ENCODE data around the gene SCYL2. TPM values are rescaled to one million over a fixed set of nuclear protein-coding genes. Genes with fewer than 3 reads are reported as not detected.
"Not testable (repeated sequence)": the region's sequence is repeated elsewhere in the genome, so short reads cannot be mapped to it uniquely, and the experiment has no call there.

The SCYL2 gene
- total RNA-seq, 1 donor: 76.0 TPM

DNA sequence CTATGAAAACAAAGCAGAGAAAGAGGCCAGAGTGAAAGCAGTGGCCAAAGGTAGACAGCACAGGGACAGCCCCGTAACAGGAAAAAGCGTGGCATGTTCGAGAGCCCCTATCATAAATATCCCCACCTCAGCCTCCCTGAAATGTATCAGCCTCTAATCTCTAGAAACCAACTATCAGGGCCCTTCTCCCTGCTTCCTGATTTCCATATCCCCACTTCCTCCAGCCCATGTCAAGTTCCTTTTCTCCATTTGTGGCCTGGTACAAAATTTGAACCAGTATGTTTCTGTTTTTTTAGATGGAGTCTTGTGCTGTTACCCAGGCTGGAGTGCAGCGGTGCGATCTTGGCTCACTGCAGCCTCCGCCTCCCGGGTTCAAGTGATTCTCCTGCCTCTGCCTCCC is 17.0 kb upstream of the SCYL2 start:
- TF ChIP-seq, protein P1, sequence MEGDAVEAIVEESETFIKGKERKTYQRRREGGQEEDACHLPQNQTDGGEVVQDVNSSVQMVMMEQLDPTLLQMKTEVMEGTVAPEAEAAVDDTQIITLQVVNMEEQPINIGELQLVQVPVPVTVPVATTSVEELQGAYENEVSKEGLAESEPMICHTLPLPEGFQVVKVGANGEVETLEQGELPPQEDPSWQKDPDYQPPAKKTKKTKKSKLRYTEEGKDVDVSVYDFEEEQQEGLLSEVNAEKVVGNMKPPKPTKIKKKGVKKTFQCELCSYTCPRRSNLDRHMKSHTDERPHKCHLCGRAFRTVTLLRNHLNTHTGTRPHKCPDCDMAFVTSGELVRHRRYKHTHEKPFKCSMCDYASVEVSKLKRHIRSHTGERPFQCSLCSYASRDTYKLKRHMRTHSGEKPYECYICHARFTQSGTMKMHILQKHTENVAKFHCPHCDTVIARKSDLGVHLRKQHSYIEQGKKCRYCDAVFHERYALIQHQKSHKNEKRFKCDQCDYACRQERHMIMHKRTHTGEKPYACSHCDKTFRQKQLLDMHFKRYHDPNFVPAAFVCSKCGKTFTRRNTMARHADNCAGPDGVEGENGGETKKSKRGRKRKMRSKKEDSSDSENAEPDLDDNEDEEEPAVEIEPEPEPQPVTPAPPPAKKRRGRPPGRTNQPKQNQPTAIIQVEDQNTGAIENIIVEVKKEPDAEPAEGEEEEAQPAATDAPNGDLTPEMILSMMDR (IDR thresholded peaks at IDR 0.05; ENCODE audit: insufficient read depth, low read depth, low read length): no peak
- no peak for DNase-seq (ENCODE audit: low read depth)
- no peak overlapping the region for H3K4me3 ChIP-seq (ENCODE audit: low read depth, low read length)

- TF ChIP-seq, protein P1 (IDR thresholded peaks at IDR 0.05; ENCODE audit: insufficient read depth, low read depth, low read length): no peak
- no peak for DNase-seq (ENCODE audit: low read depth)
- no peak overlapping the region for H3K4me3 ChIP-seq (ENCODE audit: low read depth, low read length)
Measured at GRCh38 chr12:100251917-100252316, 15.1 kb upstream of the SCYL2 start.

- TF ChIP-seq, protein P1 (IDR thresholded peaks at IDR 0.05; ENCODE audit: insufficient read depth, low read depth, low read length): no peak
- no peak overlapping the region for H3K4me3 ChIP-seq (ENCODE audit: low read depth, low read length)
- no peak for DNase-seq (ENCODE audit: low read depth)
Measured at GRCh38 chr12:100253437-100253836, 13.5 kb upstream of the SCYL2 start.

DNA sequence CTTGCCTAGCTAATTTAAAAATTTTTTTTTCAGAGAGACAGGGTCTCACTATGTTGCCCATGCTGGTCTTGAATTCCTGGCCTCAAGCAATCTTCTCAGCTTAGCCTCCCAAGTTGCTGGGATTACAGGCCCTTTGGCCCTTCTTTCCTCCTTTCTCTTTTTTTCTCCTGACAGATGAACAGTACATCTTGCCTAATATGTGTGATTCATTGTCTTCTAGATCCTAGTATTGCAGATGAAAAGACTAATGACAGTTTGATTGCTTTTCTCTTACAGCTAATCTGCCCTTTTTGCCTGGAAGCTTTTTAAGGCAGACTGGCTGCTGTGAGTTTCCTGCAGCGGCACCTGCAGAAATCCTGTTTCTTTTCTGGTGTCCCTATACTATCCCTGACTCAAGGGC is 12.1 kb upstream of the SCYL2 start:
- TF ChIP-seq, protein P1 (IDR thresholded peaks at IDR 0.05; ENCODE audit: insufficient read depth, low read depth, low read length): no peak
- DNase-seq (ENCODE audit: low read depth): peak; percentile 30
- no peak overlapping the region for H3K4me3 ChIP-seq (ENCODE audit: low read depth, low read length)

DNA sequence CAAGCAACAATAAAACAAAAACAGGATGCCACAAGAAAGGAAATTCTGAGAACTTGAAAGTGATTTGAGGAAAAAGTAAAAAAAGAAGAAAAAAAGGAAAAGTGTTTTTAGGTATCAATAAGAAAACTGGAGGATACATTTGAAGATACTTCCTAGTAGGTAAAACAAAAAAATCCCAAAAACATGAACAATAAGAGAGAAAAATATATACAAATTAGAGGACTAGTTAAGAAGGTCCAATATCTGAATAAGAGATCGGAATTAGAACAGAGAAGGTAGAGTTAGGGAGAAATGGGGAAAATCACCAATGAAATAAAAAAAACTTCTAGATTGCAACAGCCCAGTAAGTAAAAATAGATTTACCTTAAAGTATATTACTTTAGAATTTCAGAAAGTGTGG is 8.8 kb upstream of the SCYL2 start:
- H3K4me3 ChIP-seq (ENCODE audit: low read depth, low read length): no peak overlapping the region
- TF ChIP-seq, protein P1 (IDR thresholded peaks at IDR 0.05; ENCODE audit: insufficient read depth, low read depth, low read length): no peak
- DNase-seq (ENCODE audit: low read depth): no peak

GRCh38 chr12:100263131-100263530 is 3.8 kb upstream of the SCYL2 start:
- no peak for DNase-seq (ENCODE audit: low read depth)
- TF ChIP-seq, protein P1 (IDR thresholded peaks at IDR 0.05; ENCODE audit: insufficient read depth, low read depth, low read length): no peak
- H3K4me3 ChIP-seq (ENCODE audit: low read depth, low read length): no peak overlapping the region

GRCh38 chr12:100265107-100265506 is 1.9 kb upstream of the SCYL2 start:
- not testable (repeated sequence) for DNase-seq (ENCODE audit: low read depth); H3K4me3 ChIP-seq (ENCODE audit: low read depth, low read length)
